SH-SY5Y (cell line): ENCODE results near the gene CRY1.

Experiments used
- GATA2 ChIP-seq: IDR thresholded peaks from 2 replicates; pipeline ENCODE4 v1.6.1; 2011; ENCODE audit warnings: mild to moderate bottlenecking, low read depth, low read length
- GATA3 ChIP-seq: IDR thresholded peaks from 2 replicates; pipeline ENCODE4 v1.6.1; 2011; ENCODE audit warnings: low read depth, mild to moderate bottlenecking, low read length, moderate library complexity

- TF ChIP-seq GATA2 (no peak), GATA3 (no peak)
Measured at GRCh38 chr12:107091989-107092641, 1.2 kb downstream of the CRY1 start.
